ENCODE results near the gene MRPS21. TPM values are rescaled to one million over a fixed set of nuclear protein-coding genes. Genes with fewer than 3 reads are reported as not detected.

Gene MRPS21
- total and polyA plus RNA-seq, 2 of the 8 experiments (the other 6 are each of a cell fraction or from before 2014, with no cell fraction given): 81.9 to 99.8 TPM

- no peak for TF ChIP-seq GABPA (IDR thresholded peaks at IDR 0.05; ENCODE audit: borderline replicate concordance, insufficient read depth, low read length)
- no peak for TF ChIP-seq CREB1 (IDR thresholded peaks at IDR 0.05)
- TF ChIP-seq CHD1 (IDR thresholded peaks at IDR 0.05; ENCODE audit: low read depth, low read length): no peak
- TF ChIP-seq NANOG (IDR thresholded peaks at IDR 0.05; ENCODE audit: insufficient read depth, low read depth, low read length, poor library complexity, severe bottlenecking): no peak
- TF ChIP-seq KDM1A (IDR thresholded peaks at IDR 0.05; ENCODE audit: borderline replicate concordance, low read length): no peak
These were observed 43.7 kb upstream of the MRPS21 start (continued) for GRCh38 chr1:150249936-150250335.

All from H1 (cell line).